Fibroblast of lung (primary cell): ENCODE data around the gene GOLGA6L25. TPM values are rescaled to one million over a fixed set of nuclear protein-coding genes. Genes with fewer than 3 reads are reported as not detected.
A peak's percentile ranks its signal among the peaks of the same experiment; 100 is the strongest.
"Not testable (repeated sequence)": the region's sequence is repeated elsewhere in the genome, so short reads cannot be mapped to it uniquely, and the experiment has no call there.

Experiments used
- DNase-seq, 2 donors: peaks; one replicate each; pipeline versions ENCODE4 v3.0.0 to v3.0.0-alpha.2; 2010; ENCODE audit warnings: low read depth in 2 of 2
- H2AFZ ChIP-seq: 2 replicates; pipeline ENCODE4 v1.5.1; 2012; ENCODE audit warnings: low read length, control low read depth, inconsistent platforms
- H3K27ac ChIP-seq: 2 replicates; pipeline ENCODE4 v1.5.1; 2011; ENCODE audit warnings: low read length, control low read depth; ENCODE audit not compliant: insufficient read depth
- H3K27me3 ChIP-seq: 2 replicates; pipeline ENCODE4 v1.5.1; 2011; ENCODE audit warnings: mild to moderate bottlenecking, low read length; ENCODE audit not compliant: control insufficient read depth, insufficient read depth
- H3K36me3 ChIP-seq: 2 replicates; pipeline ENCODE4 v1.5.1; 2011; ENCODE audit warnings: low read length; ENCODE audit not compliant: control insufficient read depth, insufficient read depth
- H3K4me1 ChIP-seq: 2 replicates; pipeline ENCODE4 v1.5.1; 2011; ENCODE audit warnings: low read length; ENCODE audit not compliant: control insufficient read depth, insufficient read depth; ENCODE audit errors: extremely low read depth
- H3K4me2 ChIP-seq: 2 replicates; pipeline ENCODE4 v1.5.1; 2011; ENCODE audit warnings: low read length, control low read depth; ENCODE audit not compliant: insufficient read depth; ENCODE audit errors: extremely low read depth
- H3K4me3 ChIP-seq, 4 experiments: fragments of 200-600 bp in 1 of 4; sonication (generic) in 1 of 4; replicated peaks in 1 of 4; 2 replicates each; pipeline ENCODE4 v1.5.1; 2011 to 2016; ENCODE audit warnings: low read length in 4 of 4, low read depth in 3 of 4, mild to moderate bottlenecking in 3 of 4, control low read depth in 2 of 4, inconsistent platforms in 1 of 4, mixed read lengths in 1 of 4; ENCODE audit not compliant: insufficient read depth in 1 of 4; ENCODE audit errors: control extremely low read depth in 1 of 4
- H3K79me2 ChIP-seq: 2 replicates; pipeline ENCODE4 v1.5.1; 2012; ENCODE audit warnings: mild to moderate bottlenecking, low read length, inconsistent platforms; ENCODE audit not compliant: control insufficient read depth, insufficient read depth
- H3K9ac ChIP-seq: 2 replicates; pipeline ENCODE4 v1.5.1; 2011; ENCODE audit warnings: mild to moderate bottlenecking, low read length, control low read depth; ENCODE audit not compliant: insufficient read depth
- H3K9me3 ChIP-seq: 2 replicates; pipeline ENCODE4 v1.5.1; 2012; ENCODE audit warnings: low read depth, low read length; ENCODE audit not compliant: control insufficient read depth, insufficient read depth
- H4K20me1 ChIP-seq: 2 replicates; pipeline ENCODE4 v1.5.1; 2011; ENCODE audit warnings: low read length; ENCODE audit not compliant: control insufficient read depth, insufficient read depth; ENCODE audit errors: extremely low read depth
- polyA plus RNA-seq, 2 donors: library from polyadenylated mRNA; depleted of rRNA in 1 of 2; stranded (reverse) in 1 of 2; unstranded in 1 of 2; fragments of >200 nt; gene quantifications; 2 replicates each; pipeline ENCODE4 v1.2.1, GENCODE V29; 2011 to 2012; ENCODE audit warnings: missing spikeins in 1 of 2
- total RNA-seq: library from RNA; depleted of rRNA; stranded (reverse); fragments of >200 nt; gene quantifications from 2 replicates; pipeline ENCODE4 v1.2.1, GENCODE V29; 2014

The GOLGA6L25 gene
- total and polyA plus RNA-seq, 2 donors (not counting 1 experiment from before 2014, with no cell fraction given): not detected

DNA sequence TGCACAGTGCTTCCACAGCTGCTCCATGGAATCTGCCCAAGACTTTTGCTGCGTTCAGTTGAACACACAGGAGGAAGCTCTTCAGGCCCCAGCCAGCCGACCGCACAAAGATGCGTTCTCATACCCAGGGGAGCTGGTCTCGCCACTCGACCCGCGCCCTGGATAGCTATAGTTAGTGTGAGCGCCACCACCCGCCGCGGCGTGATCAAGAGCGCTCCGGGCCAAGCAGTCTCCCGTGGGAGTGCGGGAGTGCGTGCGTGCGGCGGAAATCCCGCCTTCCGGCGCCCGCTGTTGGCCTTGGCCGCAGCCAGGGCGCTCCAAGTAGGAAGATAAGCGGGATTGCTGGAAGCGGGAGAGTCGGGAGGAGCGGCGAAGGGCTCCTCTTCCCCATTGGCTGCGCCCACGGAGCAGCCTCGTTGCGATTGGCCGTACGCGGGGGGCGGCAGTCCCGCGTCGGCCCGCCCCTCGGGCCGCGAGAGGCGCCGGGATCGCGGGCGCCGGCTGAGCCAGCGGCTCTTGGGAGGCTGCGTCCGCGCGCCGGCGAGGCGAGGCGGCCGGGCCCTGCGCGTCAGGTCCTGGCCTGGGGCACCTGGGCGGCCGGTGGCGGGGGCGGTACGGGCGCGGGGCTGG lies 35.7 kb downstream of the GOLGA6L25 start:
- not testable (repeated sequence) for H3K27ac ChIP-seq, DNase-seq, H3K9ac ChIP-seq, H4K20me1 ChIP-seq, H2AFZ ChIP-seq, H3K4me2 ChIP-seq, H3K9me3 ChIP-seq, H3K27me3 ChIP-seq, H3K36me3 ChIP-seq, H3K79me2 ChIP-seq, H3K4me1 ChIP-seq
- peak overlapping the region in 2 of 4 experiments; percentile 21 to 25 for H3K4me3 ChIP-seq

DNA sequence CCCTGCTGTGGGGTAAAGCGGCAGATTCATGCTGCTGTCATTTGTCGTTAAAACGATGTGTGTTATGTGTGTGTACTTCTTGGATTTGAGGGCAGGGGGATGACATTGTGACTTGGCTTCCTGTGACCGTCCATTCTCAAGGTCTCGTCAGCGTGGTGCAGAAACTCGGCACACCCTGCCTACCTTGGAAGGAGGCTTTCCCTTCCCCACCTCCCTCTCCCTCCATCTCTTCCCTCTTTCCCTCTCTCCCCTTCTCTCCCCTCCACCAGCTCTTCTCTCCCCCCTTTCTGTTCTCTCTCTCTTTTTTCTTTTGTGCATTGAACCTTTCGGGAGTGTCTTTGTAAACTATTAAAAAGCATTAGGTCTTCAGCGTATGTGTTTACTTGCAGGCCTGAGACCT lies 36.4 kb downstream of the GOLGA6L25 start:
- not testable (repeated sequence) for H3K27me3 ChIP-seq, H3K4me2 ChIP-seq, H3K9me3 ChIP-seq, H3K79me2 ChIP-seq, H4K20me1 ChIP-seq, H2AFZ ChIP-seq, H3K4me1 ChIP-seq, DNase-seq, H3K36me3 ChIP-seq, H3K27ac ChIP-seq
- H3K9ac ChIP-seq: peak overlapping the region; percentile 36
- peak overlapping the region in 3 of 4 experiments; percentile 37 to 66 (median 56) for H3K4me3 ChIP-seq

DNA sequence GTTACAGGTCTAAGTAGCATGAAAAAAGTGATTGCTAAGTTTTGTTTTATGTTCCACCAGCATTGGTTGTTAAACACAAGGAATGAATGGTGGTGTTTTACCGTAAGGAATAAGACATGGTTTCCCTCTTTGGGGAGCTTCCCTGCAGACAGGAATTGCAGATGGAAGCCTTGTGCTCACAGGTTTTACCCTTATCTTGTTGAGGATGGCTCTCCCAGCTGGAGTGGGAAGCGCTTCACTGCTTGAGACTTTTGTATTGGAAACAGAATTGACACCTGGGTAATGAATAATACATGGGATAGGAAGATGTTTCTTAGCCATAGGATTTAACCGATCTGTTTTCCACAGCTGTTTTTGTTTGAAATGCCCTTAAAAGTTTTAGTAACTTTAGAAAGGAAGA lies 39.0 kb downstream of the GOLGA6L25 start:
- H3K4me2 ChIP-seq, H3K27me3 ChIP-seq, H3K36me3 ChIP-seq, H3K4me3 ChIP-seq, H3K4me1 ChIP-seq, H3K79me2 ChIP-seq, DNase-seq, H3K9me3 ChIP-seq, H3K9ac ChIP-seq, H3K27ac ChIP-seq, H2AFZ ChIP-seq, H4K20me1 ChIP-seq: not testable (repeated sequence)

DNA sequence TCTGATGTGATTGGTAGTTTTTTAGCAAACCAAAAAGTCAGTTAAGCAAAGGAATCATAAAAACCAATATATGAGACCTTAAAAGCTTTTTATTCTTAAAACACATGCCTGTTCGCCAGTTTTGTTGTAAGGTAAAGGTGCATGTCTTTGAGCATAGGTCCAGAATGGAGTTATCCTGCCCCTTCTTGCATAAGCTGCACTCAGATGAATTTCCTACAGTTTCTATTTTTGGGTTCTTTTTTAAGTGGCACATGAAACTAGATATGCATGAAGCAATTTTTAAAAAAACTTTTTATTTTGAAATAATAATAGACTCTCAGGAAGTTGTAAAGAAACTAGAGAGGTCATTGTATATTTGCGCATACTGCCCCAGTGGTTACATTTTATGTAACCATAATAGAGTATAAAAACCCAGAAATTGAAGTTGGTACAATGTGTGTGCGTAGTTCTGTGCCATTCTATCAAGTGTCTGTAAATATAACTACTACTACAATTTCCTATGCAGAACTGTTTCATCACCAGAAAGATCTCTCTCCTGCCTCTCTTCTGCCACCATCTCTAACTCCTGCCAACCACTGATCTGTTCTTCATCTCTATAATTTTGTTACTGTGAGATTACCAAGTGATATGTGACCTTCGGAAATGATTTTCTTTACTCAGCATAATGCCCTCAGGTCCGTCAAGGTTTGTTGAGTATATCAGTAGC lies 40.2 kb downstream of the GOLGA6L25 start:
- H3K79me2 ChIP-seq, H3K36me3 ChIP-seq, H3K9me3 ChIP-seq, H4K20me1 ChIP-seq, H3K4me1 ChIP-seq, H2AFZ ChIP-seq, H3K9ac ChIP-seq, H3K27me3 ChIP-seq, DNase-seq, H3K4me3 ChIP-seq, H3K4me2 ChIP-seq, H3K27ac ChIP-seq: not testable (repeated sequence)

DNA sequence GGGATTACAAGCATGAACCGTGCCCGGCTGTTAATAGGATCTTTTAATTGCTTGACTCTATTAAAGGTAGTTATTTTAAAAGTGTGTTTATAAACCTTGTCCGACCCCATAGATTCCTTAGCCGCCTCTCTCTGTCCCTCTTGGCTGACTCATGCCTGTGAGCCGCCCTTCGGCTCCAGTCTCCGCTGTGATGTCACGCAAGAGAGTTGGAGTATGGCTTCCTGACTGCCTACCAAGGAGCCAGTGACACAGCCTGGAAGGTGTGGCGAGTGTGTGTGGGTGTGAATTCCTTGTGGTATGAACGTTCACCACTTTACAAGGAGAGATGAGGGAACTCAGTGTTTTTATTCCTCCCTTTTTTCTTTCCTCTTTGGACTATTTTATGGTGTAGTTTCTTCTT lies 44.1 kb downstream of the GOLGA6L25 start:
- H3K79me2 ChIP-seq, H2AFZ ChIP-seq, H3K9ac ChIP-seq, H4K20me1 ChIP-seq, H3K4me3 ChIP-seq, H3K9me3 ChIP-seq, H3K36me3 ChIP-seq, H3K27ac ChIP-seq, H3K4me2 ChIP-seq, DNase-seq, H3K27me3 ChIP-seq, H3K4me1 ChIP-seq: not testable (repeated sequence)

DNA sequence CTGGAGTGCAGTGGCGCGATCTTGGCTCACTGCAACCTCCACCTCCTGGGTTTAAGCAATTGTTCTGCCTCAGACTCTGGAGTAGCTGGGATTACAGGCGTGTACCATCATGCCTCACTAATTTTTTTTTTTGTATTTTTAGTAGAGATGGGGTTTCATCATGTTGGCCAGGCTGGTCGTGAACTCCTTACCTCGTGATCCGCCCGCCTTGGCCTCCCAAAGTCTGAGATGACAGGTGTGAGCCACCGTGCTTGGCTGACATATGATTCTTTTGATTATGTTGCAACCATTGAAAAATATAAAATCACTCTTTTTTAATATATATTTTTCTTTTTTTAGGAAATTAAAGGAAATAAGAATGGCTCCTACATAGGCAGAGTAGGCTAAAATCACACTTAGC lies 44.8 kb downstream of the GOLGA6L25 start:
- not testable (repeated sequence) for H3K36me3 ChIP-seq, H3K79me2 ChIP-seq, H3K4me3 ChIP-seq, DNase-seq, H3K4me2 ChIP-seq, H3K9me3 ChIP-seq, H3K9ac ChIP-seq, H3K27ac ChIP-seq, H3K27me3 ChIP-seq, H3K4me1 ChIP-seq, H4K20me1 ChIP-seq, H2AFZ ChIP-seq

DNA sequence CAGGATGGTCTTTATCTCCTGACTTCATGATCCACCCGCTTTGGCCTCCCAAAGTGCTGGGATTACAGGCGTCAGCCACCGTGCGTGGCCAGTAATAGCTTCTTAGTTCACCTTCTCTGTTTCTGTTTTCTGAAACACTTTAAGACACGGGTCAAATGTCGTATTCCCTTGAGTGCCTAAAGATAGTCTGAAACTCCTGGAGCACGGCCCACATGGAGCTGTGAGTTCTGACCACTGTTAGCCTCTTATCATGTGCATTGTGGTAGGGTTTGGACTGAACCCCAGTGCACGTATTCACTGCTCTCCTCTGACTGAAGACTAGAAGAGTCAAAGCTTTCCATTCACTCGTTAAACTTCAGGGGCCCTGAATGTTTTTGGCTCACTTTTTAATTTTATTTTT lies 48.8 kb downstream of the GOLGA6L25 start:
- H2AFZ ChIP-seq, H3K79me2 ChIP-seq, H3K36me3 ChIP-seq, H3K27me3 ChIP-seq, H3K4me2 ChIP-seq, DNase-seq, H3K4me3 ChIP-seq, H4K20me1 ChIP-seq, H3K27ac ChIP-seq, H3K9ac ChIP-seq, H3K4me1 ChIP-seq, H3K9me3 ChIP-seq: not testable (repeated sequence)
